Astrocyte (in vitro differentiated cells and primary cell): ENCODE measurements around the gene CLEC4M. TPM values are rescaled to one million over a fixed set of nuclear protein-coding genes. Genes with fewer than 3 reads are reported as not detected.

ENCODE experiments used
- DNase-seq: peaks from one replicate; pipeline ENCODE4 v3.0.0-alpha.2; 2010; ENCODE audit warnings: low read depth
- FAIRE-seq: peaks from 2 replicates; lab custom pipeline; 2011; peaks lifted over from hg19 to GRCh38; lab: Jason Lieb, UNC
- H2AFZ ChIP-seq: 2 replicates; pipeline ENCODE4 v1.6.0; 2012; ENCODE audit warnings: low read depth, low read length, inconsistent platforms
- H3K27ac ChIP-seq: 2 replicates; pipeline ENCODE4 v1.5.1; 2011; ENCODE audit warnings: low read depth, low read length, inconsistent platforms
- H3K27me3 ChIP-seq: 2 replicates; pipeline ENCODE4 v1.6.0; 2011; ENCODE audit warnings: low read length, inconsistent platforms; ENCODE audit not compliant: insufficient read depth
- H3K36me3 ChIP-seq: 2 replicates; pipeline ENCODE4 v1.5.1; 2011; ENCODE audit warnings: low read length, inconsistent platforms; ENCODE audit not compliant: insufficient read depth
- H3K4me1 ChIP-seq: 2 replicates; pipeline ENCODE4 v1.5.1; 2011; ENCODE audit warnings: low read length, inconsistent platforms; ENCODE audit not compliant: insufficient read depth
- H3K4me2 ChIP-seq: 2 replicates; pipeline ENCODE4 v1.6.0; 2012; ENCODE audit warnings: low read length, inconsistent platforms
- H3K4me3 ChIP-seq: 2 replicates; pipeline ENCODE4 v1.5.1; 2011; ENCODE audit warnings: low read depth, mild to moderate bottlenecking, low read length, inconsistent platforms; ENCODE audit not compliant: insufficient read depth
- H3K79me2 ChIP-seq: 2 replicates; pipeline ENCODE4 v1.6.0; 2012; ENCODE audit warnings: mild to moderate bottlenecking, low read length, inconsistent platforms; ENCODE audit not compliant: insufficient read depth
- H3K9ac ChIP-seq: 2 replicates; pipeline ENCODE4 v1.6.0; 2012; ENCODE audit warnings: mild to moderate bottlenecking, low read length, inconsistent platforms
- H3K9me3 ChIP-seq: 2 replicates; pipeline ENCODE4 v1.5.1; 2012; ENCODE audit warnings: low read depth, mild to moderate bottlenecking, low read length, inconsistent platforms; ENCODE audit not compliant: insufficient read depth
- H4K20me1 ChIP-seq: 2 replicates; pipeline ENCODE4 v1.6.0; 2012; ENCODE audit warnings: low read length, inconsistent platforms; ENCODE audit not compliant: insufficient read depth
- H3K27ac Mint-ChIP-seq: one replicate; pipeline ENCODE4 v1.8.0; 2021; ENCODE audit warnings: mild to moderate bottlenecking, mixed read lengths; ENCODE audit not compliant: unreplicated experiment
- H3K27me3 Mint-ChIP-seq: one replicate; pipeline ENCODE4 v1.8.0; 2021; ENCODE audit warnings: low read depth, mixed read lengths; ENCODE audit not compliant: unreplicated experiment
- H3K36me3 Mint-ChIP-seq: one replicate; pipeline ENCODE4 v1.8.0; 2021; ENCODE audit warnings: low read depth, mixed read lengths; ENCODE audit not compliant: unreplicated experiment
- H3K4me1 Mint-ChIP-seq: one replicate; pipeline ENCODE4 v1.8.0; 2021; ENCODE audit warnings: low read depth, mixed read lengths; ENCODE audit not compliant: unreplicated experiment
- H3K4me3 Mint-ChIP-seq: one replicate; pipeline ENCODE4 v1.8.0; 2021; ENCODE audit warnings: mild to moderate bottlenecking, moderate library complexity, mixed read lengths; ENCODE audit not compliant: unreplicated experiment
- H3K9me3 Mint-ChIP-seq: one replicate; pipeline ENCODE4 v1.8.0; 2021; ENCODE audit warnings: mild to moderate bottlenecking, mixed read lengths; ENCODE audit not compliant: unreplicated experiment
- EZH2 ChIP-seq: IDR thresholded peaks from 2 replicates; pipeline ENCODE4 v1.6.1; 2012; ENCODE audit warnings: mild to moderate bottlenecking, low read length, inconsistent platforms; ENCODE audit not compliant: insufficient read depth
- total RNA-seq: library from RNA; stranded (reverse); gene quantifications from 2 replicates; pipeline ENCODE4 v1.2.1, GENCODE V29; 2021
- TF ChIP-seq, protein P1 (sequence below): IDR thresholded peaks from 2 replicates; pipeline ENCODE4 v1.5.1; 2011; ENCODE audit warnings: low read depth, mild to moderate bottlenecking, inconsistent platforms, low read length, moderate library complexity; ENCODE audit not compliant: insufficient read depth

The CLEC4M gene
- total RNA-seq, 1 donor from 2014 or later, result not detected

DNA sequence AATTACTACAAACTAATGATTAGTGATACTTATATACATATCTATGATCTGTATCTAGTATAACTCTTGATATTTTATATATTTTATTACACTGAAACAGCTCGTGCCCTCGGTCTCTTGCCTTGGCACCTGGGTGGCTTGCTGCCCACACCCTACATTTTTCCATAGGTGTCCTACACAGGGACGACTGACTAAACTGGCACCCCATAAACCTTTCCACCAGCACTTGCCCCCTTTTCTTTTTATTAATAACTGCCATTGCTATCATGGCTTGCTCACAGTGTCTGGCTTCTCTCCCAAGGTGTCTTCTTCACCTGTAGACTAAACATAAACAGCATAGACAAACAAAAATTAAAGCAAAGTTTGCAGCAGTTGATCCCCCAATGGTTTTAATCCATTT, 30.4 kb downstream of the CLEC4M start:
- Mint-ChIP-seq H3K4me3 (no peak overlapping the region), H3K36me3 (no peaks in the 10 kb centered on the region), H3K27me3 (peaks cover 31% of the 10 kb centered on the region), H3K9me3 (peaks cover 6% of the 10 kb centered on the region), H3K27ac (no peak overlapping the region), H3K4me1 (peaks cover 3% of the 10 kb centered on the region)
- H3K4me3 ChIP-seq, result no peak overlapping the region
- no peak overlapping the region for H3K4me2 ChIP-seq
- no peaks in the 10 kb centered on the region for H3K4me1 ChIP-seq
- H3K9ac ChIP-seq, result no peak overlapping the region
- TF ChIP-seq, protein P1, sequence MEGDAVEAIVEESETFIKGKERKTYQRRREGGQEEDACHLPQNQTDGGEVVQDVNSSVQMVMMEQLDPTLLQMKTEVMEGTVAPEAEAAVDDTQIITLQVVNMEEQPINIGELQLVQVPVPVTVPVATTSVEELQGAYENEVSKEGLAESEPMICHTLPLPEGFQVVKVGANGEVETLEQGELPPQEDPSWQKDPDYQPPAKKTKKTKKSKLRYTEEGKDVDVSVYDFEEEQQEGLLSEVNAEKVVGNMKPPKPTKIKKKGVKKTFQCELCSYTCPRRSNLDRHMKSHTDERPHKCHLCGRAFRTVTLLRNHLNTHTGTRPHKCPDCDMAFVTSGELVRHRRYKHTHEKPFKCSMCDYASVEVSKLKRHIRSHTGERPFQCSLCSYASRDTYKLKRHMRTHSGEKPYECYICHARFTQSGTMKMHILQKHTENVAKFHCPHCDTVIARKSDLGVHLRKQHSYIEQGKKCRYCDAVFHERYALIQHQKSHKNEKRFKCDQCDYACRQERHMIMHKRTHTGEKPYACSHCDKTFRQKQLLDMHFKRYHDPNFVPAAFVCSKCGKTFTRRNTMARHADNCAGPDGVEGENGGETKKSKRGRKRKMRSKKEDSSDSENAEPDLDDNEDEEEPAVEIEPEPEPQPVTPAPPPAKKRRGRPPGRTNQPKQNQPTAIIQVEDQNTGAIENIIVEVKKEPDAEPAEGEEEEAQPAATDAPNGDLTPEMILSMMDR, result no peak
- no peak for TF ChIP-seq EZH2
- H2AFZ ChIP-seq, result no peak overlapping the region
- H3K79me2 ChIP-seq, result no peaks in the 10 kb centered on the region
- FAIRE-seq (no peak), DNase-seq (no peak)
- no peaks in the 10 kb centered on the region for H4K20me1 ChIP-seq
- no peaks in the 10 kb centered on the region for H3K36me3 ChIP-seq
- H3K27me3 ChIP-seq, result peaks cover 4% of the 10 kb centered on the region
- H3K9me3 ChIP-seq, result no peaks in the 10 kb centered on the region
- no peak overlapping the region for H3K27ac ChIP-seq

DNA sequence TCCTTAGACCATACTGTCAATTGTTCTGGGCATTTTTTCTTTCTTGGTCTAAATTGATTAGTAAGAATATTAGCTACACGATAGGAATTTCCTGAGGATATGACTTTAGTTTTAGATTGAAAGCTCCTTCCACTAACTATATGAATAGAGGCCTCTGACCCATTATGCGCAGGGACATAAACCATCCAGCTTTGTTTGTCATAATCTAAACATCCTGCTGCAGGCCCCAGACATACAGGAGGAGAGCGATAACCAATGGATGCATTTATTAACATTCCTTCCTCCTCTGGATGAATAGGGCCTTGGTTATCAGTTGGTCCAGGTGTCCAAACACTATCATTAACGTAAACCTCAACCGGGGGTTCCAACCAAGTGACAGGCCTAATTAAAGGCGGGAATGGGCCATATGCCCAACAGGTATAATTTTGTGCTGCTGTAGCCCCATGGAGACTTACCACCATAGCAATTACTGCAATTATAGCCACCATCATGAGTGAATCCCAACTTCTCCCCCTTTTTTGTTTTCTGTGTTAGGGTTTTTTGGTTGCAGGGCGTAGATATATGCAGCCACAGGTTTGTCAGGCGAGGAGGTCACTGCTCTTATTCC, 32.6 kb downstream of the CLEC4M start:
- Histone ChIP-seq H2AFZ (no peak overlapping the region), H3K4me3 (no peak overlapping the region), H3K9ac (no peak overlapping the region), H3K36me3 (no peaks in the 10 kb centered on the region), H3K9me3 (no peaks in the 10 kb centered on the region), H3K27me3 (no peaks in the 10 kb centered on the region), H3K27ac (no peak overlapping the region), H3K79me2 (no peaks in the 10 kb centered on the region), H3K4me2 (peak overlapping the region; percentile 28), H3K4me1 (no peaks in the 10 kb centered on the region), H4K20me1 (no peaks in the 10 kb centered on the region)
- FAIRE-seq, result no peak
- no peak for DNase-seq
- TF ChIP-seq EZH2, result no peak
- TF ChIP-seq, protein P1, result no peak
- Mint-ChIP-seq H3K36me3 (no peaks in the 10 kb centered on the region), H3K4me1 (peaks cover 2% of the 10 kb centered on the region), H3K9me3 (peaks cover 12% of the 10 kb centered on the region), H3K27ac (no peak overlapping the region), H3K27me3 (peaks cover 17% of the 10 kb centered on the region), H3K4me3 (no peak overlapping the region)

DNA sequence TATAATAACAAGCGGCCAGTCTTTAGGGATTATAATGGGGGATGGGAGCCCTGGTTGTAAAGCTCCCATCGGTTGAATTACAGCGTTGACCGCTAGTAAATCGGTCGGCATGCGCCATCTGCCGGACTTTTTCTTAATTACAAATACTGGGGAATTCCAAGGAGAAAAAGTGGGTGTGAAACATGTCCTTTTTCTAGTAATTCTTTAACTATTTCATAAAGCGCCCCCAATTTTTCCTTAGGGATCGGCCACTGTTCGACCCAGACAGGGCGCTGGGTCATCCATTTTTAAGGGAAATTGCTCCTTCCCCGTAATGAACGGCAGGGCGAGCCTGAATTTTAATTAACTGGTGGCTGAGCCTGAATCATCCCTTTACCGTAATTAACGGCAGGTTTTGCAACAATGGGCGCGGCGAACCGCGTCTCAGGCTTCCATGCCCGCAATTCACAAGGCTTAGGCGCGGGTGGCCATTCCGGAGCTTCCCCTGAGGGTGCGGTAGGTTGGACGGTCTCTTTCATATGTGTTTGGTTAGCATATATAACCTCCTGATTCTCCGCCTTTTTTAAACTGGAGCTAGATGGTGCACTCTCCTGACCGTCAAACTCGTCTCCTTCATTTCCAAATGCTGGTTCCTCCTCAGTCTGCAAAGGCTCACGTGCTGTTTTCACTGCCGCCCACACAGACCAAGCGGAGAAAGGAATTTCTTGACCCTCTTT, 36.8 kb downstream of the CLEC4M start:
- H3K27ac ChIP-seq, result no peak overlapping the region
- H3K9me3 Mint-ChIP-seq, result peaks cover 21% of the 10 kb centered on the region
- no peaks in the 10 kb centered on the region for H3K79me2 ChIP-seq
- no peak overlapping the region for H3K27ac Mint-ChIP-seq
- no peak overlapping the region for H3K4me3 Mint-ChIP-seq
- H3K9me3 ChIP-seq, result peaks cover 6% of the 10 kb centered on the region
- no peak for FAIRE-seq
- H2AFZ ChIP-seq, result peak overlapping the region; percentile 13
- no peaks in the 10 kb centered on the region for H3K4me1 ChIP-seq
- no peaks in the 10 kb centered on the region for H3K36me3 Mint-ChIP-seq
- H3K27me3 ChIP-seq, result no peaks in the 10 kb centered on the region
- no peak for TF ChIP-seq EZH2
- TF ChIP-seq, protein P1, result peak; percentile 56
- H3K4me1 Mint-ChIP-seq, result no peaks in the 10 kb centered on the region
- H3K4me2 ChIP-seq, result peak overlapping the region; percentile 73
- H3K4me3 ChIP-seq, result no peak overlapping the region
- H3K36me3 ChIP-seq, result no peaks in the 10 kb centered on the region
- no peak overlapping the region for H3K9ac ChIP-seq
- DNase-seq, result peak; percentile 35
- no peaks in the 10 kb centered on the region for H4K20me1 ChIP-seq
- peaks cover 6% of the 10 kb centered on the region for H3K27me3 Mint-ChIP-seq
